Measurements from ENCODE around the gene DPH7. TPM values are rescaled to one million over a fixed set of nuclear protein-coding genes. Genes with fewer than 3 reads are reported as not detected.

Gene DPH7
- total RNA-seq, 2 donors from 2014 or later: 34.3 to 62.4 TPM

DNA sequence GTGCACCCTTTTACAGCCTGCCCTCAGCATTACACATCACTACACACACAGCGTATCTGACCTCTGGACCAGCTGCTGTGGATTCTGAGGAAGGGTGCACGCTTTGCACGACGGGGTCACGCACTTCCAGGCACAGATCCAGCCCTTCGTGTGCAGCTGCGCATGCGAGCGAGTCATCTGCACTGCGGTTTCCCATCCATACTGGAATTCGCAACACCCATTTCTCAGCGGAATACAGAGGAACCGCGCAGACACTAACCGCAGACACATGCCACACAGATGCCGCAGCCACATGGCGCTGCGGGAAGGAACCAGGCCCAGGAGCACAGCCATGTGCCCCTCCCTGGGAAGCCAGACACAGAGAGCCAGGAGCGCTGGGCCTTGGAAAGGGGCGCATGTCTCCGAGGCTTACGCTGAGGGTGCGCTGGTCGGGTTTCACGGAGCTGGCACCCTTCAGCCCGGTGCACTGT lies 72.0 kb downstream of the DPH7 start:
- Histone ChIP-seq H3K4me3 (no peak overlapping the region), H3K36me3 (no peaks in the 10 kb centered on the region), H3K4me1 (replicated peaks) (no peaks in the 10 kb centered on the region), H3K27ac (no peak overlapping the region), H3K9me3 (no peaks in the 10 kb centered on the region), H3K27me3 (replicated peaks; ENCODE audit: insufficient read depth) (no peaks in the 10 kb centered on the region)
- TF ChIP-seq POLR2A (IDR thresholded peaks at IDR 0.05) (no peak), POLR2AphosphoS5 (IDR thresholded peaks at IDR 0.05) (no peak)
- TF ChIP-seq, protein P1, sequence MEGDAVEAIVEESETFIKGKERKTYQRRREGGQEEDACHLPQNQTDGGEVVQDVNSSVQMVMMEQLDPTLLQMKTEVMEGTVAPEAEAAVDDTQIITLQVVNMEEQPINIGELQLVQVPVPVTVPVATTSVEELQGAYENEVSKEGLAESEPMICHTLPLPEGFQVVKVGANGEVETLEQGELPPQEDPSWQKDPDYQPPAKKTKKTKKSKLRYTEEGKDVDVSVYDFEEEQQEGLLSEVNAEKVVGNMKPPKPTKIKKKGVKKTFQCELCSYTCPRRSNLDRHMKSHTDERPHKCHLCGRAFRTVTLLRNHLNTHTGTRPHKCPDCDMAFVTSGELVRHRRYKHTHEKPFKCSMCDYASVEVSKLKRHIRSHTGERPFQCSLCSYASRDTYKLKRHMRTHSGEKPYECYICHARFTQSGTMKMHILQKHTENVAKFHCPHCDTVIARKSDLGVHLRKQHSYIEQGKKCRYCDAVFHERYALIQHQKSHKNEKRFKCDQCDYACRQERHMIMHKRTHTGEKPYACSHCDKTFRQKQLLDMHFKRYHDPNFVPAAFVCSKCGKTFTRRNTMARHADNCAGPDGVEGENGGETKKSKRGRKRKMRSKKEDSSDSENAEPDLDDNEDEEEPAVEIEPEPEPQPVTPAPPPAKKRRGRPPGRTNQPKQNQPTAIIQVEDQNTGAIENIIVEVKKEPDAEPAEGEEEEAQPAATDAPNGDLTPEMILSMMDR (IDR thresholded peaks at IDR 0.05): no peak
- intact Hi-C loops (cut with DNase I): no loop called here
- DNase-seq (ENCODE audit: low spot score): no peak
- WGBS: 88% methylated on average over 26 of the region's 26 CpGs

DNA sequence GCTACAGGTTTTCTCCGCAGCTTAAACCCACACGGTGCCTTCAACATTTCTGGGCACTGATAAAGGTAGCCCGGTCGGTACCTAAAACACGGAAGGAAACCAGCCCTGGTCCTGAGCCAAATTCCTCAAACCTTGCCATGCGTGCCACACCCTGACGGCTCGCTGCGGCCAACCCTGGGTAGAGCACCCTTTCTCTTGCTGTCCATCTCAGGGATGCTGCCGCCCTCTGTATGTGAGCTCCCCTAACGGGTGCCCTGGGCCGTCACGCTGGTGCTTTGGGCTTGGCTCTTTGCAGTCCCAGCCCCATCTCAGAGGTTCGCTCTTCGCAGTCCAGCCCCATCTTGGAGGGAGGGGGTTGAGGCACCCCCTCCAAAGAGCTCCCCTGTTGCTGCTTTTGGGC lies 72.5 kb downstream of the DPH7 start:
- DNase-seq (ENCODE audit: low spot score): no peak
- Histone ChIP-seq H3K27me3 (replicated peaks; ENCODE audit: insufficient read depth) (no peaks in the 10 kb centered on the region), H3K4me3 (no peak overlapping the region), H3K27ac (no peak overlapping the region), H3K36me3 (no peaks in the 10 kb centered on the region), H3K4me1 (replicated peaks) (no peaks in the 10 kb centered on the region), H3K9me3 (no peaks in the 10 kb centered on the region)
- WGBS: 82% methylated on average over 15 of the region's 15 CpGs
- TF ChIP-seq POLR2A (IDR thresholded peaks at IDR 0.05): no peak
- TF ChIP-seq, protein P1 (IDR thresholded peaks at IDR 0.05): no peak
- no peak for TF ChIP-seq POLR2AphosphoS5 (IDR thresholded peaks at IDR 0.05)
- intact Hi-C loops (cut with DNase I): no loop called here

DNA sequence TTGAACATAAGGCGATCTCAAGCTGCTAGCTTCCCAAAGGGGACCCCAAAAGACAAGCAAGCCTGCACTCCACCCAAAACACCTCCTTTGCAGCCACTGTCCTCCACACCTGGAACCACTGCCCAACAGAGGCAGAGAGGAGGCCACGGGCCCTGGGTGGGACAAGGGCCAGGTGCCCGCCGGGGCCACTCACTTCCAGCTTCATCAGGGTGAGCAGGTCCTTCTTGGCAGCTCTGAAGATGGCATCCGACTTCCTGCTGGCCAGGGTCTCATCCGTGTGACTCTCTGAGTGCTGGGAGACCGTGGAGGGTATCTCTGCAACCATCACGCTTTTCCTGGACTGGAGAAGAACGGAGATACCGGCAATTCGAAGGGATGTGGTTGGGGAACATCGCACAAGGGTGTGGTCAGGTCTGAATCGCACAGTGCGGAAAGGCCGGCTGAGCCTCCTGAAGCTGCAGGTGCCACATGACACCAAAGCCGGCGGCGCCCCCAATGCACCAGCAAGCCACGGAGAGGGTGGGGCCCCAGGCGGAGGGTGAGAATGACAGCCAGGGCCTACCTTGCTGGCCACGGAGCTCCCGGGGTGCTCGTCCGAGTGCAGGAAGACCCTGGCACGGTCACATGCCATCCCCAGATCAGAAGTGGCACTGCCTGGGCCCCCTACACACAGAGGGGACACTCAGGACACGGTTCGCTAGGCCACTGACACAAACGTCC lies 73.1 kb downstream of the DPH7 start:
- Histone ChIP-seq H3K36me3 (no peaks in the 10 kb centered on the region), H3K27ac (no peak overlapping the region), H3K27me3 (replicated peaks; ENCODE audit: insufficient read depth) (no peaks in the 10 kb centered on the region), H3K4me1 (replicated peaks) (no peaks in the 10 kb centered on the region), H3K4me3 (no peak overlapping the region), H3K9me3 (no peaks in the 10 kb centered on the region)
- 93% methylated on average over 28 of the region's 28 CpGs for WGBS
- TF ChIP-seq, protein P1 (IDR thresholded peaks at IDR 0.05): no peak
- TF ChIP-seq POLR2A (IDR thresholded peaks at IDR 0.05) (no peak), POLR2AphosphoS5 (IDR thresholded peaks at IDR 0.05) (no peak)
- intact Hi-C loops (cut with DNase I): no loop called here
- no peak for DNase-seq (ENCODE audit: low spot score)

Other genes starting within 250 kb of the DPH7 start
- 10 to 100 TPM; 32.6 to 44.8 TPM for gene EXD3, start 155.8 kb downstream of the DPH7 start, total RNA-seq
- 10 to 100 TPM in 1 of 2 donors, 1 to 10 TPM in 1; 7.5 to 17.1 TPM for gene NOXA1, start 155.5 kb downstream of the DPH7 start, total RNA-seq
- 1 to 10 TPM; 1.8 TPM for gene ENTPD8, start 137.6 kb downstream of the DPH7 start, total RNA-seq
- gene NSMF, start 119.6 kb downstream of the DPH7 start, total RNA-seq: 100 to 1,000 TPM in 1 of 2 donors, 10 to 100 TPM in 1; 42.4 to 128 TPM
- 10 to 100 TPM; 34.2 to 64.3 TPM for gene PNPLA7, start 28.5 kb downstream of the DPH7 start, total RNA-seq
- 100 to 1,000 TPM in 1 of 2 donors, 10 to 100 TPM in 1; 75.8 to 133 TPM for gene MRPL41, start 27.0 kb downstream of the DPH7 start, total RNA-seq
- gene ZMYND19, start 11.6 kb upstream of the DPH7 start, total RNA-seq: 10 to 100 TPM; 20.8 to 34.8 TPM
- 100 to 1,000 TPM; 123 to 126 TPM for gene ARRDC1, start 26.8 kb upstream of the DPH7 start, total RNA-seq
- 100 to 1,000 TPM in 1 of 2 donors, 10 to 100 TPM in 1; 81.3 to 149 TPM for gene EHMT1, start 40.1 kb upstream of the DPH7 start, total RNA-seq